ENCODE results near the gene MEMO1. TPM values are rescaled to one million over a fixed set of nuclear protein-coding genes. Genes with fewer than 3 reads are reported as not detected.
A peak's percentile ranks its signal among the peaks of the same experiment; 100 is the strongest.

MEMO1 gene
- total and polyA plus RNA-seq, 9 of the 15 experiments (the other 6 are each of a cell fraction or from before 2014, with no cell fraction given) = 22.1 to 87.7 (median 61.2) TPM

DNA sequence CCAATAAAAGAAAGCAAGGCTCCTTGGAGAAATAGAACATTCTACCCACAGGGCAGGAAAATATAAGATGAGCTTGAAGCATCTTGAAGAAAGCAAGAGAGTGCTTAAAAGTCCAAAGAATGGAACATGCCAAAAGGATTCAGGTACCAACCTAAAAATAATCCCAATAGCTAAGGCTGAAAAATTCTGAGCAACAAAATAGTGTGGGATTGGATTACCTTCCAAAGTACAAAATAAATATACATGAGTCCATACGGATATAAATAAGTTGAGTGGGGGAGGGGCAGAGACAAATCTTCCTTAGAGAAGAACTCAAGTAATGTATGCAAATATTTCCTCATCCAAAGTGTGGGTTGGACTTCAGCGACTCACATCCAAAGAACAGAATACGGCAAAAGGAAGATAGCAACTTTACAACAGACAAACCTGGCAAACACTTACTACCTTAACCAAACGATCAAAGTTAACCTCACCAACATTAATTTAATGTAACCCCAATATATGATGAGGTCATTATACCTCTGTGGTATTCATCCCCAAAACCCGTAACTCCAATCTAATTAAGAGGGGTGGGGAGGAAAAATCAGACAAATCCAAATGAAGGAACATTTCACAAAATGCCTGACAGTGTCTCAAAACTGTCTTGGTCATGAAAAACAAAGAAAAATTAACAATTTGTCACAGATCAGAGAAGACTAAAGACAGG is 26.9 kb downstream of the MEMO1 start:
- CTCF ChIA-PET (ENCODE audit: low intra/inter-chr PET ratio) = no interaction called here

More for the DNA sequence above, 26.9 kb downstream of the MEMO1 start:
- no peaks in the 10 kb centered on the region for H3K9me3 ChIP-seq (replicated peaks; ENCODE audit: control insufficient read depth, insufficient read depth, low read depth, low read length)
- intact Hi-C loops (cut with micrococcal nuclease) = no loop called here
- H2AFZ ChIP-seq (ENCODE audit: low read depth, low read length) = no peak overlapping the region
- H3K27ac ChIP-seq (ENCODE audit: extremely low read depth, low read depth, low read length) = no peak overlapping the region
- POLR2A ChIA-PET = no interaction called here
- H3K4me1 ChIP-seq (replicated peaks in 1 of 2; ENCODE audit: control insufficient read depth in 2 of 2, insufficient read depth in 2 of 2, low read length in 2 of 2) = peaks cover 6 to 15% of the 10 kb centered on the region in 2 experiments; a peak in 4 of 5 replicates
- H3K4me3 ChIP-seq = no peak overlapping the region
- BruUV-seq (replicated peaks) = no TSS peak
- H3K4me2 ChIP-seq (ENCODE audit: insufficient read depth, low read length) = no peak overlapping the region
- peaks cover 4% of the 10 kb centered on the region; the same call in 2 of the 3 replicates for H3K36me3 ChIP-seq (ENCODE audit: control insufficient read depth, insufficient read depth, low read length)
- TF ChIP-seq, protein P1, sequence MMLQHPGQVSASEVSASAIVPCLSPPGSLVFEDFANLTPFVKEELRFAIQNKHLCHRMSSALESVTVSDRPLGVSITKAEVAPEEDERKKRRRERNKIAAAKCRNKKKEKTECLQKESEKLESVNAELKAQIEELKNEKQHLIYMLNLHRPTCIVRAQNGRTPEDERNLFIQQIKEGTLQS (IDR thresholded peaks at IDR 0.05) = peak; percentile 22; the same call in 1 of the 2 replicates
- TF ChIP-seq, protein P1 (CRISPR knock-in tag; conservative IDR thresholded peaks at IDR 0.05) = no peak
- TF ChIP-seq COPS2 (conservative IDR thresholded peaks at IDR 0.05) = no peak
- no peaks in the 10 kb centered on the region for H3K9me1 ChIP-seq (ENCODE audit: control insufficient read depth, insufficient read depth, low read length)
- FAIRE-seq = no peak
- no peaks in the 10 kb centered on the region; the same call in 1 of the 2 replicates for H4K20me1 ChIP-seq (replicated peaks; ENCODE audit: control insufficient read depth, insufficient read depth, low read length)
- in situ Hi-C loops (cut with MboI) = no loop called here
- no peaks in the 10 kb centered on the region for H3K27me3 ChIP-seq (ENCODE audit: control insufficient read depth in 2 of 2, insufficient read depth in 2 of 2, low read length in 2 of 2)
- peaks cover 93% of the 10 kb centered on the region for H3K79me2 ChIP-seq (ENCODE audit: control insufficient read depth, insufficient read depth, low read length)
- no peak for ATAC-seq
- no peak overlapping the region for H3K9ac ChIP-seq (ENCODE audit: insufficient read depth in 1 of 2, low read depth in 2 of 2, low read length in 2 of 2)
- 80% methylated on average over 5 of the region's 5 CpGs for WGBS (ENCODE audit: insufficient coverage, low coverage, missing lambda C conversion rate)
- no peak for DNase-seq (ENCODE audit: extremely low read depth in 1 of 4, low spot score in 3 of 4)
